ENCODE data around the gene RINL. TPM values are rescaled to one million over a fixed set of nuclear protein-coding genes. Genes with fewer than 3 reads are reported as not detected.

Gene RINL
- total and polyA plus RNA-seq, 2 of the 4 experiments (the other 2 are of a cell fraction): 0.72 to 1.9 TPM

GRCh38 chr19:38852231-38853044 is 25.6 kb downstream of the RINL start:
- H2BK20ac ChIP-seq (ENCODE audit: low read depth, low read length): peak overlapping the region; percentile 2; the same call in 1 of the 2 replicates
- intact Hi-C loops (cut with micrococcal nuclease): no loop called here
- peak; percentile 66 for TF ChIP-seq RCOR1 (IDR thresholded peaks at IDR 0.05; ENCODE audit: insufficient replicate concordance, low read length)
- peak; percentile 21; the same call in 1 of the 2 replicates for TF ChIP-seq RAD21 (IDR thresholded peaks at IDR 0.05; ENCODE audit: low read length)
- TF ChIP-seq CHD1 (IDR thresholded peaks at IDR 0.05; ENCODE audit: low read depth, low read length): 0 out of 2 replicates have a peak, but pooled peaks have one; percentile 34
- no peak for TF ChIP-seq NFE2L2 (IDR thresholded peaks at IDR 0.05; ENCODE audit: low read depth, low read length)
- TF ChIP-seq CEBPB (IDR thresholded peaks at IDR 0.05; ENCODE audit: low read depth, low read length): no peak
- TF ChIP-seq, protein P1, sequence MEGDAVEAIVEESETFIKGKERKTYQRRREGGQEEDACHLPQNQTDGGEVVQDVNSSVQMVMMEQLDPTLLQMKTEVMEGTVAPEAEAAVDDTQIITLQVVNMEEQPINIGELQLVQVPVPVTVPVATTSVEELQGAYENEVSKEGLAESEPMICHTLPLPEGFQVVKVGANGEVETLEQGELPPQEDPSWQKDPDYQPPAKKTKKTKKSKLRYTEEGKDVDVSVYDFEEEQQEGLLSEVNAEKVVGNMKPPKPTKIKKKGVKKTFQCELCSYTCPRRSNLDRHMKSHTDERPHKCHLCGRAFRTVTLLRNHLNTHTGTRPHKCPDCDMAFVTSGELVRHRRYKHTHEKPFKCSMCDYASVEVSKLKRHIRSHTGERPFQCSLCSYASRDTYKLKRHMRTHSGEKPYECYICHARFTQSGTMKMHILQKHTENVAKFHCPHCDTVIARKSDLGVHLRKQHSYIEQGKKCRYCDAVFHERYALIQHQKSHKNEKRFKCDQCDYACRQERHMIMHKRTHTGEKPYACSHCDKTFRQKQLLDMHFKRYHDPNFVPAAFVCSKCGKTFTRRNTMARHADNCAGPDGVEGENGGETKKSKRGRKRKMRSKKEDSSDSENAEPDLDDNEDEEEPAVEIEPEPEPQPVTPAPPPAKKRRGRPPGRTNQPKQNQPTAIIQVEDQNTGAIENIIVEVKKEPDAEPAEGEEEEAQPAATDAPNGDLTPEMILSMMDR (conservative IDR thresholded peaks at IDR 0.05; ENCODE audit: low read depth, low read length): no peak
- TF ChIP-seq FOS (IDR thresholded peaks at IDR 0.05; ENCODE audit: low read depth, low read length): no peak
- TF ChIP-seq RFX5 (IDR thresholded peaks at IDR 0.05; ENCODE audit: low read depth, low read length): no peak
- TF ChIP-seq, protein P2, sequence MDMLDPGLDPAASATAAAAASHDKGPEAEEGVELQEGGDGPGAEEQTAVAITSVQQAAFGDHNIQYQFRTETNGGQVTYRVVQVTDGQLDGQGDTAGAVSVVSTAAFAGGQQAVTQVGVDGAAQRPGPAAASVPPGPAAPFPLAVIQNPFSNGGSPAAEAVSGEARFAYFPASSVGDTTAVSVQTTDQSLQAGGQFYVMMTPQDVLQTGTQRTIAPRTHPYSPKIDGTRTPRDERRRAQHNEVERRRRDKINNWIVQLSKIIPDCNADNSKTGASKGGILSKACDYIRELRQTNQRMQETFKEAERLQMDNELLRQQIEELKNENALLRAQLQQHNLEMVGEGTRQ (IDR thresholded peaks at IDR 0.05; ENCODE audit: low read depth, low read length): no peak
- TF ChIP-seq MAFK (IDR thresholded peaks at IDR 0.05; ENCODE audit: low read depth, low read length): no peak
- no peak for TF ChIP-seq SMC3 (IDR thresholded peaks at IDR 0.05; ENCODE audit: low read depth, low read length)
- TF ChIP-seq, protein P3, sequence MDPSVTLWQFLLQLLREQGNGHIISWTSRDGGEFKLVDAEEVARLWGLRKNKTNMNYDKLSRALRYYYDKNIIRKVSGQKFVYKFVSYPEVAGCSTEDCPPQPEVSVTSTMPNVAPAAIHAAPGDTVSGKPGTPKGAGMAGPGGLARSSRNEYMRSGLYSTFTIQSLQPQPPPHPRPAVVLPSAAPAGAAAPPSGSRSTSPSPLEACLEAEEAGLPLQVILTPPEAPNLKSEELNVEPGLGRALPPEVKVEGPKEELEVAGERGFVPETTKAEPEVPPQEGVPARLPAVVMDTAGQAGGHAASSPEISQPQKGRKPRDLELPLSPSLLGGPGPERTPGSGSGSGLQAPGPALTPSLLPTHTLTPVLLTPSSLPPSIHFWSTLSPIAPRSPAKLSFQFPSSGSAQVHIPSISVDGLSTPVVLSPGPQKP (IDR thresholded peaks at IDR 0.05; ENCODE audit: borderline replicate concordance, low read depth, low read length): no peak
- no peak for TF ChIP-seq BHLHE40 (IDR thresholded peaks at IDR 0.05; ENCODE audit: low read depth, low read length)

More at GRCh38 chr19:38852231-38853044, 25.6 kb downstream of the RINL start:
- in situ Hi-C loops (cut with MboI; ENCODE audit: low sequenced_read_pairs): no loop called here
- peak overlapping the region; percentile 71 for H3K14ac ChIP-seq (replicated peaks; ENCODE audit: low read depth, low read length)
- peak overlapping the region; percentile 70 for H2BK120ac ChIP-seq (ENCODE audit: low read depth, low read length)
- no TSS peak for BruUV-seq (replicated peaks)
- peak overlapping the region; percentile 85 for H2BK5ac ChIP-seq (ENCODE audit: low read depth, low read length, poor library complexity, severe bottlenecking)
- peak overlapping the region; percentile 94 for H2AFZ ChIP-seq (replicated peaks; ENCODE audit: low read length, poor library complexity)
- H3K4me1 ChIP-seq (ENCODE audit: control insufficient read depth, insufficient read depth, low read length): peaks cover 15% of the 10 kb centered on the region
- H2AK5ac ChIP-seq (ENCODE audit: low read depth, low read length): peak overlapping the region; percentile 90
- ATAC-seq (ENCODE audit: low read depth) (peak; percentile 0; the same call in 1 of the 2 replicates), DNase-seq (peak; percentile 79)
- CTCF ChIA-PET: interaction anchor here (0.7 kb wide), 1 partner anchor 446 kb away, joined by 3 read pairs; no protein-coding TSS in a partner anchor
- peak overlapping the region; percentile 37 for H3K23ac ChIP-seq (ENCODE audit: low read depth, low read length)
- H4K8ac ChIP-seq (ENCODE audit: low read depth in 2 of 2, low read length in 2 of 2): peak overlapping the region; percentile 65 to 96
- H3K4ac ChIP-seq (ENCODE audit: low read depth, low read length): peak overlapping the region; percentile 90
- dilution Hi-C loops (cut with HindIII; ENCODE audit: low sequenced_read_pairs, unreplicated experiment): no loop called here
- H4K91ac ChIP-seq (ENCODE audit: insufficient read depth, low read depth, low read length): peak overlapping the region; percentile 51
- peak overlapping the region; percentile 99 for H2AK9ac ChIP-seq (replicated peaks; ENCODE audit: low read depth, low read length, poor library complexity)
- WGBS, 2 experiments (ENCODE audit: extremely low coverage in 2 of 2, insufficient read length in 1 of 2): no CpG with 5 or more reads among the region's 52 CpGs
- no peaks in the 10 kb centered on the region for H3K27me3 ChIP-seq (ENCODE audit: control insufficient read depth, insufficient read depth, low read length)
- peaks cover 4% of the 10 kb centered on the region for H3K9me1 ChIP-seq (ENCODE audit: insufficient read depth, low read length)
- peak overlapping the region; percentile 3; the same call in 1 of the 3 replicates for H2BK15ac ChIP-seq (ENCODE audit: low read depth, low read length)
- H3K56ac ChIP-seq (ENCODE audit: extremely low read depth, insufficient read depth, low read length): peak overlapping the region; percentile 60; the same call in 1 of the 2 replicates
- no peaks in the 10 kb centered on the region for H3K9me3 ChIP-seq (ENCODE audit: control insufficient read depth, insufficient read depth, low read length)
- H3K36me3 ChIP-seq (ENCODE audit: control insufficient read depth, insufficient read depth, low read length): peaks cover 3% of the 10 kb centered on the region
- peaks cover 4 to 34% of the 10 kb centered on the region in 2 experiments; a peak in 3 of 4 replicates for H3K79me1 ChIP-seq (ENCODE audit: low read depth in 1 of 2, low read length in 2 of 2)
- H3K4me2 ChIP-seq (ENCODE audit: low read depth, low read length): peak overlapping the region; percentile 79
- peak overlapping the region; percentile 51 for H4K5ac ChIP-seq (ENCODE audit: low read depth, low read length)
- H3K9ac ChIP-seq (ENCODE audit: low read depth, low read length): peak overlapping the region; percentile 81
- peak overlapping the region; percentile 92 for H3K27ac ChIP-seq (ENCODE audit: insufficient read depth, low read length)
- H4K20me1 ChIP-seq (ENCODE audit: insufficient read depth, low read length): peaks cover 18% of the 10 kb centered on the region
- peak overlapping the region; percentile 57 for H3K4me3 ChIP-seq (ENCODE audit: insufficient read depth, low read depth, low read length)
- POLR2A ChIA-PET (ENCODE audit: unreplicated experiment): no interaction called here
- peak overlapping the region; percentile 8 for H3K18ac ChIP-seq (ENCODE audit: low read depth, low read length)
